ENCODE results near the gene RINT1.

- TF ChIP-seq POLR2A (IDR thresholded peaks at IDR 0.05) (no peak), CTCF (IDR thresholded peaks at IDR 0.05) (no peak)
Observed at GRCh38 chr7:105611856-105612775, 80.1 kb downstream of the RINT1 start.
